Inflammatory macrophage treated with lipopolysaccharide for 1 hour (primary cell): ENCODE measurements around the gene CXCL3.
"Not testable (repeated sequence)": the region's sequence is repeated elsewhere in the genome, so short reads cannot be mapped to it uniquely, and the experiment has no call there.

Experiments used
- DNase-seq, 2 donors: peaks; one replicate each; pipeline ENCODE4 v3.0.0-alpha.2; 2020 to 2022

Gene CXCL3

DNA sequence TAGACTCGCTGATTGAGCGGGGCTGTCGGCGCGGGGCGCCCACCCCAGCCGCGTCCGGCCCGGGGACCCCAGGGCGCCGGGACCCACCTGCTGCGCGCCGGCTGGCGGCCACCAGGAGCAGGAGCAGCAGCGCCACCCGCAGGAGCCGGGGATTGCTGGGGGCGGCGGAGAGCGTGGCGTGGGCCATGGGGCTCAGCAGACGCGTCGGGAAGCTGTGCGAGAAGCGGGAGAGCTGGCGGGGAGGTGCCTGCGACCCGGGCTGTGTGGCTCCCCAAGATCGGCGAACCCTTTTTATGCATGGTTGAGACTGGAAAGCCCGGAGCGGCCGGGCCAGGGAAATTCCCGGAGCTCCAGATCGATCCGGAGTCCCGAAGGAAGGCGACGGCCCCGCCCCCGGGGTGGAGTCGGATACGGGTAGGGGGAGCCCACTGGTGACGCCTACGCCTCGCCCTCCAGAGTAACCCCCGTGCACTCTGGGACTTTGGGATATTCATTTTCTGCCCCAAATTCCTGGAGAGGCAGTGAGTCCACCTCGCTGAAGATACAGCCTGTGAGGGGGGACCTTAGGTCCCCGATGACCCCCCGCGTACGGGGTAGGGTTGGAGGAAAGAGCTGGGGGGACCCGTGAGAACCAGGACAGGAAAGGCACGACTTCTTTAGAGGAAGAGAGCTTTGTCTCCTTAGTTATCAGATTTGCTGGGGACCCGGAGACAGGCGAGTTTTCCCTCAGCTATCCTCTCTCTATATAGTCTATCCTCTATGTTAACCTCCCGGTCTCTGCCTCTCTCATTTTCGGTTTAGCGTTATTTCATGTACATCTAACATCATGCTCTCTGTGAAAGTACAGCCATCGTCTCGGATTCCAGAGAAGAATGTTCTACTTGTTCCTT lies at the start of gene CXCL3:
CXCL3 (minus strand) TSS at position 265 of the 890 bp plus-strand sequence; CDS start at position 187, 78 bp downstream.
- peak; percentile 89 to 95 for DNase-seq

DNA sequence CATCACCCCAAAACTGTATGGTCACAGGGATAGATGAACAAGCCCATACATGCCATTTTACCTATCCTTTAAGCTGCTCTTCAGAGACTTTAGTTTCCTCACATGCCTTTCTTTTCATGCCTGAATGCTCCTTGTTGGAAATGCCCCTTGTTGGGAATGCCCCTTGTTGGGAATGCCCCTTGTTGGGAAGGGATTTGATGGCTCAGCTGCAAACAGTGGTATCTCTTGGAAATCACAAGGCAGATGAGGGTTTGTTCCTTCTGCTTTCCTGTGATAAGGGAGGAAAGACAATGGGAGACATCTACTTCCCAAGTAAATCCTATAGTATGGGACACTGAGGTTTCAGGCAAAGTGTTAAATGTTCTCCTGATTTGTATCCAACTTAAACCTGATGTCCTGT lies 49.0 kb upstream of the CXCL3 start:
- no peak for DNase-seq

GRCh38 chr4:74085669-74086068 lies 47.2 kb upstream of the CXCL3 start:
- no peak for DNase-seq

GRCh38 chr4:74084984-74085383 lies 46.5 kb upstream of the CXCL3 start:
- no peak for DNase-seq

DNA sequence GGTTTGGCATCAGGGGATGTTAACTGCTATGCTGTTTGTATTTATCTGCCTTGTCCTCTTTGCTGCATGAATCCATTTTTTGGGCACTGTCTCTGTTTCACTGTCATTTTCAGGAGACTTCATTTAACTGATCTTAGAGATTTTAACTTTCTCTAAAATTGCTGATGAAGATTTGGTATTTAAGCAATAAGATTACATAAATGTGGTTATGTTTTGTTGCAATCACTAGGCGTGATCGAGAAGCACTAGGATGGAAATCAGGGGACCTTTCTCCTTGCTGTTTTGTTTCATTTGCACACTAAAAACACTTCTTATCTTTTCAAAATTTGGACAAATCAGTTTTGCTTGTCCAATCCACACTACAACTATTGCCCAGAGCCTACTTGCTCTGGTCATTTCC lies 45.1 kb upstream of the CXCL3 start:
- DNase-seq, result peak; percentile 63 to 70

DNA sequence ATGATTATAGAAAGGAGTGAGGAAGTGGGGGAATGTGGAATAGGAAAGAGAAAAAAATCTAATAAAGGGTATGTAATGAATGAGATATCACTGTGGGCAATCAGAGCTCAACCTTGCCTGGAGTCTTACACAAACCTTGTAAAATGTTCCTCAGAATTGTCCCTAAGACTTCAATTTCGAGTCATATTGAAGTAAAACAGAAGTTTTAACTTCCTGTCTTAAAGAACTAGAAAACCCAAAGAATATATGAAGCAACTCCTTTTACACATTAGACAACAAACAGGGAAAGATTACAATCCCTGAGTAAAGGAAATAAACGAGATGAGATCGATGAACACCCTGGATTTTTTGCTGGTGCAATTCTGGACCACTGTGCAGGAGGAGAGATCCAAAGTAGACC lies 42.5 kb upstream of the CXCL3 start:
- DNase-seq, result peak; percentile 53 to 62

DNA sequence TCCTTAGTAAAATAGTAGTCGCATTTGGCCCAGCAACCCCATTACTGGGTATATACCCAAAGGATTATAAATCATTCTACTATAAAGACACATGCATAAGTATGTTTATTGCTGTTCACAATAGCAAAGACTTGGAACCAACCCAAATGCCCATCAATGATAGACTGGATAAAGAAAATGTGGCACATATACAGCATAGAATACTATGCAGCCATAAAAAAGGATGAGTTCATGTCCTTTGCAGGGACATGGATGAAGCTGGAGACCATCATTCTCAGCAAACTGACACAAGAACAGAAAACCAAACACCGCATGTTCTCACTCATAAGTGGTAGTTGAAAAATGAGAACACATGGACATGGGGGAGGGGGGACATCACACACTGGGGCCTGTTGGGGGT lies 41.9 kb upstream of the CXCL3 start:
- DNase-seq, result not testable (repeated sequence)

DNA sequence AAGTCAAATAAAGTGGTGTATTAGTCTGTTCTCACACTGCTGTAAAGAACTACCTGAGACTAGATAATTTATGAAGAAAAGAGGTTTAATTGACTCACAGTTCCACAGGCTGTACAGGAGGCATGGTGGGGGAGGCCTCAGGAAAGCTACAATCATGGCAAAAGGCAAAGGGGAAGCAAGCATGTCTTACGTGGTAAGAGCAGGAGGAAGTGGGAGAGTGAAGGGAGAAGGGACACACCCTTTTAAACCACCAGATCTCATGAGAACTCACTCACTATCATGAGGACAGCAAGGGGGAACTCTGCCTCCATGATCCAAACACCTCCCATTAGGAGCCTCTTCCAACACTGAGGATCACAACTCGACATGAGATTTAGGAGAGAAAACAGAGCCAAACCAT lies 40.5 kb upstream of the CXCL3 start:
- peak; percentile 68 to 87 for DNase-seq

DNA sequence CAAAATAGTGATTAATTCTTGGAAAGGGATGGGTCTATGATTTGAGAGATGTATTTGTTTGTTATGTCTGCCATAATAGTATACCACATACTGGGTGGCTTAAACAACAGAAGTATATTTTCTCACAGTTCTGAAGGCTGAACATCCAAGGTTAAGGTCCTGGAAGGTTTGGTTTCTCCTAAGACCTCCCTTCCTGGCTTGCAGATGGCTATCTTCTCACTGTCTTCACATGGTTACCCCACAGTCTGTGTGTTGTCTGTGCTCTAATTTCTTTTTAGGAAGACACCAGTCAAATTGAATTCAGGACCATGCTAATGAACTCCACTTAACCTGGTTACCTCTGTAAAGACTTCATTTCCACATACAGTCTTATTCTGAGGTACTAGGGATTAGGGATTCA lies 34.9 kb upstream of the CXCL3 start:
- no peak for DNase-seq

DNA sequence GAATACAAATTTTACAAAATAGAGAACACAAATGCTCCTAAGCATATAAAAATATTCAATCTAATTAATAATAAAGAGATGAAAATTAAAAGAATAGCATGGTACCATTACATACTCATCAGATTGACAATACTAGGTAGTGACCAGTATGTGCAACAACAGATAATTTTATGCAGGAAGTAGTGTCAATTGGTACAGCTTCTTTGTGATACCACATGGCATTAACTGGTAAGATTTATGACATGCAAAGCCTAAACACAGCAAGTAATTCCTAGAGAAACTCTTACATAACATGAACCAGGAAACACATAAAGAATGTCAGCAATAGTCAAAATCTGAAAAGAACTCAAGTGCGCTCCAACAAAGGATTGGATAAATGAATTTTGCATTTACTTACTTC lies 34.2 kb upstream of the CXCL3 start:
- DNase-seq, result no peak

GRCh38 chr4:74067586-74067985 lies 29.1 kb upstream of the CXCL3 start:
- DNase-seq, result no peak

- DNase-seq, result no peak
Measured at GRCh38 chr4:74066232-74066631, 27.7 kb upstream of the CXCL3 start.

DNA sequence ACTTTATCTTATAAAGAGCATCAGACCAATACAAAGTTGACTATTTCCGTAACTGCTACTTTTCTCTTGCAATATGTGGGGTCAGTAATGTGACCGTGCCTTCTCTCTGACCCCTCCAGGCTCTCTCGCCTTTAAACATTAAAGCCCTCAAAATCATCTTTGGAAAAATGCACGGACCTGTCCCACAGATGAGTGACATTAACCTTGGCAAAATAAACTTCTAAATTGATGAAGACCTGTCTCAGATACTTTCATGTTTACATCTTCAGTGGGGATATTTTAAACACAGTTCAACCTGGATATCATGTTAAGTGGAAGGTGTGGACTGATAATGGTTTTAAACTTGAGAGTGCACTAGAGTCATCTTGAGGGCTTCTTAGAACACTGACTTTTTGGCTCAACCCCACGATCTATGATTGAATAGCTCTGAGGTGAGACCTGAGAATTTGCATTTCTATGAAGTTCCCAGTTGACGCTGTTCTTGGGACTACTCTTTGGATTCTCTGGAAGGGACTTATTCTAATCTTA lies 26.7 kb upstream of the CXCL3 start:
- DNase-seq, result no peak

DNA sequence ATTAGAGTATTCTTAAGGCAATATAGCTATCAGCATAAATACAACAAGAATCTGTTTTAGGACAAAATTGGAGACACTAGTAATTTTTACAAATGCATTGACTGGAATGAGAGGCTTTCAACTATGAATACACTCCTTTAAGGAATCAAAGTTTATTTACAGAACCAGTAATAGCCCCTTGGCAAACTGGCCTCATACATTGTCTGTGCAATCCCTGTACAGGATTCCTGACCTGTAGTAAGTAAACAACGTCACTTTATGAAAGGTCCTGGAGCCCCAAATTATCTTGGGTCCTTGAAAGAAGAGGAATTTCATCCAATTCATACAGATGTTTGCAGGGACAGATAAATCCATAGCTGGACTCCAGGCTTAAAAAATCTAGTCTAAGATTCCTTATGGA lies 25.4 kb upstream of the CXCL3 start:
- no peak for DNase-seq

- DNase-seq, result no peak
Measured at GRCh38 chr4:74062953-74063352, 24.5 kb upstream of the CXCL3 start.

DNA sequence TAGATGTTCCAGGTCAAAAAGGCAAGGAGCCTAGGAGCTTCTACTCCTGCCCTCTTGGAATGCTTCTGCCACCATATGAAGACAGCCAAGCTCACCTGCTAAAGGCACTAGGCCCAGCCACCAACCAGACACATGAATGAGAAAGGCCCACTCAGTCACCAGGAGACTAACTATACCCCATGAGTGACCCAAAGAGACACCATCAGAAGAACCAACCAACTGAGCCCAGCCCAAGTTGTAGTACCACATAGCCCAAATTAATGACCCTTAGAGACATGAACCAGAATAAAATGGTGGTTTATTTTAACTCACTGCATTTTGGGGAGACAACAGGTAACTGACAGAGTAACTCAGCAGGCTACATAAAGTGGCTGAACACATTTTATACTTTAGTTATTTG lies 22.9 kb upstream of the CXCL3 start:
- no peak for DNase-seq

GRCh38 chr4:74059161-74059829 lies 20.8 kb upstream of the CXCL3 start:
- DNase-seq, result no peak

DNA sequence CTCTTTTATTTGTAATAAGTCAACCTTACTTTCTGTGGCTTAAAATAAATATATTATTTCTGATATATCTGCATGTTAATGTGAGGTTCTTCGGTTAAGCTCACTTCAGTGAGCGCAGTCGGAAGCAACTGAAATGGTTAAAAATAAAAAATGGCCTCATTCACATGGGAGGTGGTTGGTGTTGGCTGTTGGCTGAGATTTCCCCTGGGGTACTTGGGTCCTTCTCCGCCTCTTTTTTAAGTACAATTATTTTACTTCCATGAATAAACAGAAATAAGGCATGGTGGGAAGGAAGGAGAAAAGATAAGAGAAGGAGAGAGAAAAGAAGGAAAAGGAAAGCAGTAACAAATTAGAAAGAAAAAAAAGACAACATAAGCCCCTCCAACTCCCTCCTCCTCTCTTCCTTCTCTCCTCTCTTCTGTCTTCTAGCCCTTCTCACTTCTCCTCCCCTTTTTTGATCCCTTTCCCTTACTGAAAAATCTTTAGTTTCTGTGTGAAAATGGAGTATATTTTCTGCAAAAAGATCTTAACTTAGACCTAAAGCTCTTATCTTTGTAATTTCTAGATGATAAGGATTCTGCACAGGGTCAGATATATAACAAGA lies 19.7 kb upstream of the CXCL3 start:
- no peak for DNase-seq

- no peak for DNase-seq
Measured at GRCh38 chr4:74057588-74057987, 19.1 kb upstream of the CXCL3 start.

DNA sequence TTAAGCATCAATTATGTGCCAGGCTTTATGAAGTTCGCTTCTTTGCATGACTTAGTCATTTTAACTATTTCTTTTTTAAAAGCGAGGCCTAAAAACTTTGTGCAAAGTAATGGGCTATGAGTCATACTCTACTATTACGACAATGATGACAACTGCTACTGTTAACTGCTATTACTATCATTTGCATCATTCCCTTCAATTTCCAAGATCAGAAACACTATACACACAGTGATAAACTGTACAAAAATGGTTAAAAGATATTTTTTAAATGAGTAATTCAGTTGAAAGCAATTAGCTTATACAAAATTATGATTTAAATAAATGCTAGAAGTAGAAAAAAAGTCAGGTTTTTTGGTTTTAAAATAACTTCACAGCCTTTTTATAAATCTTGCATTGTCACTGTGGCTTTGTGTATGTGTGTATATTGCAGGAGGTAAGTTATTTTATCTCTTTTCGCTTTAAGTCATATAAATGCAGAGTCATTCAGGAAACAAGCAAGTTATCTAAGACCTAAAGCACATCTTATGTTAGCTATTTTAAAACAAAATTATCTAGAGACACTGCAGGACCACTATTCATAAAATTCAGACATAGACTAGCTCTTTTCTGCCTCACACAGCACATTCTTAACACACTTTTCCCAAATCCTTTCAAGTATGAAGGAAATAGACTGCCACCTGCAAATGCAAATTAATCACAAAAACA lies 18.5 kb upstream of the CXCL3 start:
- peak; percentile 72 to 85 for DNase-seq

- DNase-seq, result peak in 1 of 2 donors; percentile 71
Measured at GRCh38 chr4:74056114-74056857, 17.8 kb upstream of the CXCL3 start.

DNA sequence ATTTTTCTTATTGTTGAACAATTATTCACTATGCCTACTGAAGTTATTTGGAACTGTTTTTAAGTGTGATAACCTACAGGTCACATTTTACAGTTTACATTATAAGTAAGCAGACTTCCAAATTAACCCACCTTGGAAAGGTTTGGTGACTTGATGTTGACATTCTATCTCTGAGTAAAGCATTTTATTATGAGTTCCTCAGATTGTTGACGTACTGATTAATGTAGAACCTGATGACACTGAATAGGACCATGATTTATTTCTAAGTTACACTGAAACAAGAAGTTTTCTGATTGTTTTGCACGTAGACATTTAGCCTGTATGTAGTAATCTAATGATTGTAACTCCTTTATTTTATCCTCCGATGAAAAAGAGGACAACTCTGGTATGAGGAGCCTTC lies 17.0 kb upstream of the CXCL3 start:
- no peak for DNase-seq
